ENCODE measurements around the gene LRRC41.

GRCh38 chr1:46309401-46310159, 6.2 kb upstream of the LRRC41 start:
- TF ChIP-seq POLR2A (IDR thresholded peaks at IDR 0.05), result no peak
- no peak for TF ChIP-seq POLR2AphosphoS5 (IDR thresholded peaks at IDR 0.05)
- TF ChIP-seq, protein P1, sequence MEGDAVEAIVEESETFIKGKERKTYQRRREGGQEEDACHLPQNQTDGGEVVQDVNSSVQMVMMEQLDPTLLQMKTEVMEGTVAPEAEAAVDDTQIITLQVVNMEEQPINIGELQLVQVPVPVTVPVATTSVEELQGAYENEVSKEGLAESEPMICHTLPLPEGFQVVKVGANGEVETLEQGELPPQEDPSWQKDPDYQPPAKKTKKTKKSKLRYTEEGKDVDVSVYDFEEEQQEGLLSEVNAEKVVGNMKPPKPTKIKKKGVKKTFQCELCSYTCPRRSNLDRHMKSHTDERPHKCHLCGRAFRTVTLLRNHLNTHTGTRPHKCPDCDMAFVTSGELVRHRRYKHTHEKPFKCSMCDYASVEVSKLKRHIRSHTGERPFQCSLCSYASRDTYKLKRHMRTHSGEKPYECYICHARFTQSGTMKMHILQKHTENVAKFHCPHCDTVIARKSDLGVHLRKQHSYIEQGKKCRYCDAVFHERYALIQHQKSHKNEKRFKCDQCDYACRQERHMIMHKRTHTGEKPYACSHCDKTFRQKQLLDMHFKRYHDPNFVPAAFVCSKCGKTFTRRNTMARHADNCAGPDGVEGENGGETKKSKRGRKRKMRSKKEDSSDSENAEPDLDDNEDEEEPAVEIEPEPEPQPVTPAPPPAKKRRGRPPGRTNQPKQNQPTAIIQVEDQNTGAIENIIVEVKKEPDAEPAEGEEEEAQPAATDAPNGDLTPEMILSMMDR (IDR thresholded peaks at IDR 0.05), result no peak
